H1 (cell line): ENCODE results near the gene SLC35F3. TPM values are rescaled to one million over a fixed set of nuclear protein-coding genes. Genes with fewer than 3 reads are reported as not detected.

Experiments
- CTCF ChIA-PET: fragments of 300-600 bp; sonication (Branson Sonifier 250); formaldehyde crosslinking; loops from one replicate; lab custom pipeline; 2021; ENCODE audit not compliant: partially characterized antibody; lab: Charles Lee
- POLR2A ChIA-PET: fragments of 300-600 bp; sonication (Branson Sonifier 250); formaldehyde crosslinking; loops from one replicate; lab custom pipeline; 2021; ENCODE audit warnings: inconsistent platforms; ENCODE audit not compliant: partially characterized antibody; lab: Charles Lee
- DNase-seq, 2 experiments: peaks; one replicate each; pipeline versions ENCODE4 v3.0.0 to v3.0.0-alpha.2; 2010 to 2022; ENCODE audit warnings: low spot score in 2 of 2, low read depth in 1 of 2, mixed read lengths in 1 of 2
- FAIRE-seq: peaks from 2 replicates; lab custom pipeline; 2011; peaks lifted over from hg19 to GRCh38; lab: Jason Lieb, UNC
- H2AFZ ChIP-seq: 2 replicates; pipeline ENCODE4 v1.8.1; 2012; ENCODE audit warnings: low read length, inconsistent platforms
- H2AK5ac ChIP-seq: 2 replicates; pipeline ENCODE4 v1.6.1; 2013; ENCODE audit warnings: low read depth, low read length
- H2BK120ac ChIP-seq: replicated peaks from 2 replicates; pipeline ENCODE3; 2013; ENCODE audit warnings: low read depth, low read length, inconsistent platforms
- H2BK12ac ChIP-seq: 2 replicates; pipeline ENCODE4 v1.6.1; 2013; ENCODE audit warnings: low read depth, low read length
- H2BK15ac ChIP-seq: 2 replicates; pipeline ENCODE4 v1.6.1; 2013; ENCODE audit warnings: low read length
- H2BK20ac ChIP-seq: 2 replicates; pipeline ENCODE4 v1.6.1; 2013; ENCODE audit warnings: low read length
- H2BK5ac ChIP-seq: 2 replicates; pipeline ENCODE4 v1.6.1; 2013; ENCODE audit warnings: low read depth, low read length
- H3K14ac ChIP-seq: 2 replicates; pipeline ENCODE4 v1.6.1; 2013; ENCODE audit warnings: inconsistent platforms; ENCODE audit not compliant: insufficient read length
- H3K18ac ChIP-seq: 2 replicates; pipeline ENCODE4 v1.6.1; 2013; ENCODE audit warnings: low read length; ENCODE audit errors: extremely low read depth
- H3K23ac ChIP-seq: 2 replicates; pipeline ENCODE4 v1.6.1; 2013; ENCODE audit warnings: inconsistent platforms; ENCODE audit not compliant: insufficient read length
- H3K23me2 ChIP-seq: 2 replicates; pipeline ENCODE4 v1.6.1; 2013; ENCODE audit warnings: low read depth, low read length
- H3K27ac ChIP-seq: 2 replicates; pipeline ENCODE4 v1.6.1; 2011; ENCODE audit warnings: low read depth, low read length, inconsistent platforms
- H3K27me3 ChIP-seq, 4 experiments: replicated peaks in 1 of 4; 1 replicate in 1 of 4; 2 replicates in 3 of 4; pipeline versions ENCODE4 v1.6.1 to v1.8.1; 2011 to 2013; ENCODE audit warnings: low read length in 3 of 4, mild to moderate bottlenecking in 3 of 4, inconsistent platforms in 2 of 4, mixed read lengths in 2 of 4, moderate library complexity in 1 of 4; ENCODE audit not compliant: control insufficient read depth in 3 of 4, insufficient read depth in 3 of 4; ENCODE audit errors: extremely low read depth in 1 of 4
- H3K36me3 ChIP-seq, 4 experiments: 2 replicates each; pipeline versions ENCODE4 v1.6.1 to v1.8.1; 2011 to 2013; ENCODE audit warnings: mild to moderate bottlenecking in 4 of 4, low read length in 3 of 4, moderate library complexity in 2 of 4, control low read depth in 1 of 4, inconsistent platforms in 1 of 4; ENCODE audit not compliant: insufficient read depth in 4 of 4, control insufficient read depth in 2 of 4
- H3K4ac ChIP-seq: replicated peaks from 2 replicates; pipeline ENCODE3; 2013; ENCODE audit warnings: low read length, low read depth, mixed read lengths, inconsistent platforms; ENCODE audit not compliant: insufficient read length
- H3K4me1 ChIP-seq, 4 experiments: replicated peaks in 1 of 4; 1 replicate in 1 of 4; 2 replicates in 3 of 4; pipeline versions ENCODE4 v1.6.1 to v1.8.1; 2011 to 2013; ENCODE audit warnings: low read length in 3 of 4, inconsistent platforms in 2 of 4, mixed read lengths in 1 of 4; ENCODE audit not compliant: insufficient read depth in 4 of 4, control insufficient read depth in 3 of 4
- H3K4me2 ChIP-seq, 2 experiments: 2 replicates each; pipeline versions ENCODE4 v1.6.1 to v1.8.1; 2011 to 2013; ENCODE audit warnings: low read depth in 2 of 2, low read length in 2 of 2, control low read depth in 1 of 2, inconsistent platforms in 1 of 2, mild to moderate bottlenecking in 1 of 2; ENCODE audit not compliant: insufficient read depth in 1 of 2
- H3K4me3 ChIP-seq, 4 experiments: fragments of 200-600, 300-600 bp in 1 of 4; sonication (generic), shearing (Covaris generic), sonication (Bioruptor Twin) in 1 of 4; 2 replicates each; pipeline versions ENCODE4 v1.5.1 to v1.8.1; 2011 to 2016; ENCODE audit warnings: low read length in 4 of 4, low read depth in 3 of 4, control low read depth in 2 of 4, inconsistent platforms in 2 of 4, mild to moderate bottlenecking in 2 of 4, mixed read lengths in 1 of 4, moderate library complexity in 1 of 4; ENCODE audit not compliant: insufficient read depth in 2 of 4; ENCODE audit errors: extremely low read depth in 1 of 4
- H3K56ac ChIP-seq: replicated peaks from 2 replicates; pipeline ENCODE3; 2013; ENCODE audit warnings: low read depth, mild to moderate bottlenecking, mixed read lengths, low read length, inconsistent platforms; ENCODE audit not compliant: insufficient read length
- H3K79me1 ChIP-seq: 2 replicates; pipeline ENCODE4 v1.6.1; 2013; ENCODE audit warnings: low read depth, low read length, control low read depth
- H3K79me2 ChIP-seq, 2 experiments: 2 replicates each; pipeline versions ENCODE4 v1.6.1 to v1.8.1; 2012 to 2013; ENCODE audit warnings: low read length in 2 of 2, mild to moderate bottlenecking in 2 of 2, inconsistent platforms in 1 of 2; ENCODE audit not compliant: insufficient read depth in 2 of 2, control insufficient read depth in 1 of 2
- H3K9ac ChIP-seq, 4 experiments: replicated peaks in 1 of 4; 1 replicate in 1 of 4; 2 replicates in 3 of 4; pipeline versions ENCODE4 v1.6.1 to v1.8.1; 2011 to 2013; ENCODE audit warnings: low read depth in 3 of 4, low read length in 3 of 4, control low read depth in 2 of 4, mild to moderate bottlenecking in 2 of 4, moderate library complexity in 2 of 4, inconsistent platforms in 1 of 4; ENCODE audit errors: extremely low read depth in 1 of 4
- H3K9me3 ChIP-seq, 2 experiments: 2 replicates each; pipeline versions ENCODE4 v1.6.1 to v1.8.1; 2012 to 2013; ENCODE audit warnings: mild to moderate bottlenecking in 2 of 2, moderate library complexity in 2 of 2, control low read depth in 1 of 2, inconsistent platforms in 1 of 2, low read depth in 1 of 2, low read length in 1 of 2, mixed read lengths in 1 of 2; ENCODE audit not compliant: insufficient read depth in 2 of 2
- H4K20me1 ChIP-seq, 2 experiments: replicated peaks in 1 of 2; 2 replicates each; pipeline versions ENCODE3 to v1.8.1; 2011 to 2013; ENCODE audit warnings: inconsistent platforms in 2 of 2, low read length in 2 of 2, mild to moderate bottlenecking in 1 of 2; ENCODE audit not compliant: insufficient read depth in 2 of 2, control insufficient read depth in 1 of 2
- H4K5ac ChIP-seq: 2 replicates; pipeline ENCODE4 v1.6.1; 2013; ENCODE audit warnings: low read length, low read depth, mixed read lengths, inconsistent platforms; ENCODE audit not compliant: insufficient read length
- H4K8ac ChIP-seq: 2 replicates; pipeline ENCODE4 v1.8.0; 2013; ENCODE audit warnings: mild to moderate bottlenecking, moderate library complexity, low read length, inconsistent platforms; ENCODE audit not compliant: insufficient read depth; ENCODE audit errors: extremely low read depth
- H4K91ac ChIP-seq: replicated peaks from 2 replicates; pipeline ENCODE3; 2013; ENCODE audit warnings: low read length, mixed read lengths, inconsistent platforms; ENCODE audit not compliant: insufficient read length
- CEBPB ChIP-seq: IDR thresholded peaks from 2 replicates; pipeline ENCODE4 v1.6.1; 2012; ENCODE audit warnings: low read depth, low read length
- CHD1 ChIP-seq: IDR thresholded peaks from 2 replicates; pipeline ENCODE4 v1.6.1; 2012; ENCODE audit warnings: low read depth, low read length, improper control_type of control experiment
- JUN ChIP-seq: IDR thresholded peaks from 2 replicates; pipeline ENCODE4 v1.6.1; 2011; ENCODE audit warnings: low read depth, mild to moderate bottlenecking, improper control_type of control experiment, low read length
- TEAD4 ChIP-seq: IDR thresholded peaks from 2 replicates; pipeline ENCODE4 v1.6.1; 2012; ENCODE audit warnings: low read depth, low read length, inconsistent platforms, mixed read lengths
- WGBS, 2 experiments: shearing (Covaris generic) in 1 of 2; methylation state at CpG; one replicate each; pipeline versions ENCODE4 v1.1.6 to v1.1.7; 2013 to 2015; ENCODE audit warnings: low lambda C conversion rate in 2 of 2, mixed read lengths in 2 of 2, inconsistent platforms in 1 of 2, low coverage in 1 of 2, missing lambda C conversion rate in 1 of 2; ENCODE audit not compliant: insufficient replicate concordance in 2 of 2, insufficient coverage in 1 of 2, insufficient read length in 1 of 2; ENCODE audit errors: extremely low coverage in 1 of 2, missing lambda C conversion rate in 1 of 2; 5-methylcytosine and 5-hydroxymethylcytosine counted together
- polyA plus RNA-seq, 7 experiments: library from polyadenylated mRNA; depleted of rRNA in 3 of 7; stranded (reverse) in 5 of 7; unstranded in 2 of 7; fragments of >200 nt in 5 of 7; fragments of 200-250 nt in 2 of 7; gene quantifications; 1 replicate in 5 of 7; 2 replicates in 1 of 7; 4 replicates in 1 of 7; pipeline versions ENCODE4 v1.2.1 to v1.2.3, GENCODE V29; 2011 to 2013; ENCODE audit warnings: missing spikeins in 2 of 7, mixed read lengths in 2 of 7
- total RNA-seq: library from RNA; stranded (reverse); fragmentation: NEBNext Ultra II Directional; extraction: Animal tissue kit (Norgen Biotek cat#: 25700); gene quantifications from 2 replicates; pipeline ENCODE4 v1.2.1, GENCODE V29; 2021

The SLC35F3 gene
- total and polyA plus RNA-seq, 2 of the 8 experiments (the other 6 are each of a cell fraction or from before 2014, with no cell fraction given): 0.78 to 1.2 TPM

GRCh38 chr1:234250747-234251146 lies 346.3 kb downstream of the SLC35F3 start:
- WGBS, 2 experiments: 72% methylated on average over 1 of the region's 1 CpG; no CpG with 5 or more reads in 1 of the 2 experiments
- H2BK15ac ChIP-seq: no peak overlapping the region
- no peak for TF ChIP-seq JUN
- TF ChIP-seq CHD1: no peak
- peak; percentile 42; the same call in 1 of the 2 replicates for TF ChIP-seq CEBPB
- no peak for TF ChIP-seq TEAD4
- ChIA-PET POLR2A (no interaction called here), CTCF (interaction anchor here (1.2 kb wide), 1 partner anchor 59 kb away, joined by 4 read pairs; no protein-coding TSS in a partner anchor)
- H2BK120ac ChIP-seq: no peak overlapping the region
- no peaks in the 10 kb centered on the region for H3K36me3 ChIP-seq
- no peak overlapping the region for H4K8ac ChIP-seq
- no peaks in the 10 kb centered on the region for H3K9me3 ChIP-seq
- H3K27me3 ChIP-seq: no peaks in the 10 kb centered on the region
- no peak overlapping the region for H3K18ac ChIP-seq
- H3K4ac ChIP-seq: no peak overlapping the region
- H4K5ac ChIP-seq: peak overlapping the region; percentile 71
- H4K20me1 ChIP-seq: no peaks in the 10 kb centered on the region
- H2AK5ac ChIP-seq: no peak overlapping the region
- no peaks in the 10 kb centered on the region for H3K79me1 ChIP-seq
- H3K79me2 ChIP-seq: no peaks in the 10 kb centered on the region
- peaks cover 0 to 2% (median 2%) of the 10 kb centered on the region in 4 experiments; a peak in 2 of 7 replicates for H3K4me1 ChIP-seq
- H2BK12ac ChIP-seq: no peak overlapping the region
- H2BK20ac ChIP-seq: no peak overlapping the region
- no peak overlapping the region for H3K14ac ChIP-seq
- H2AFZ ChIP-seq: peak overlapping the region; percentile 82; the same call in 1 of the 2 replicates
- H3K9ac ChIP-seq: no peak overlapping the region
- no peak overlapping the region for H2BK5ac ChIP-seq
- peaks cover 2% of the 10 kb centered on the region; the same call in 1 of the 2 replicates for H3K23me2 ChIP-seq
- H4K91ac ChIP-seq: no peak overlapping the region
- H3K4me3 ChIP-seq: 0 out of 8 replicates have a peak overlapping the region, but pooled peaks of 1 of the 4 experiments have one; percentile 3
- no peak overlapping the region for H3K23ac ChIP-seq
- peak overlapping the region; percentile 55; the same call in 1 of the 2 replicates for H3K27ac ChIP-seq
- peak overlapping the region; percentile 2 to 42; a peak in 2 of 4 replicates for H3K4me2 ChIP-seq
- peak in 1 of 2 experiments; percentile 50 for DNase-seq
- FAIRE-seq: peak; percentile 82
- H3K56ac ChIP-seq: no peak overlapping the region
